HCT116 (cell line): Measurements from ENCODE around the gene CCNYL1.

Experiments
- CTCF ChIP-seq, 3 experiments: fragments of 200-600 bp in 1 of 3; sonication (generic) in 1 of 3; IDR thresholded peaks in 2 of 3; conservative IDR thresholded peaks in 1 of 3; 2 replicates each; pipeline ENCODE4 v1.5.1; 2012 to 2017; ENCODE audit warnings: low read depth in 2 of 3, low read length in 2 of 3, antibody characterized with exemption in 1 of 3, borderline replicate concordance in 1 of 3, control low read depth in 1 of 3, mild to moderate bottlenecking in 1 of 3, mixed read lengths in 1 of 3, mixed run types in 1 of 3, moderate library complexity in 1 of 3; ENCODE audit not compliant: insufficient read depth in 1 of 3
- ELF1 ChIP-seq: IDR thresholded peaks from 2 replicates; pipeline ENCODE4 v1.6.1; 2012; ENCODE audit warnings: low read depth, borderline replicate concordance
- MAX ChIP-seq: IDR thresholded peaks from 2 replicates; pipeline ENCODE4 v1.6.1; 2012
- POLR2A ChIP-seq: IDR thresholded peaks from 2 replicates; pipeline ENCODE4 v1.7.0; 2011; ENCODE audit warnings: borderline replicate concordance; ENCODE audit not compliant: insufficient read depth, insufficient read length; ENCODE audit errors: extremely low read depth
- RAD21 ChIP-seq: IDR thresholded peaks from 2 replicates; pipeline ENCODE4 v1.6.1; 2012; ENCODE audit warnings: low read depth, mild to moderate bottlenecking
- REST ChIP-seq: IDR thresholded peaks from 2 replicates; pipeline ENCODE4 v1.6.1; 2012; ENCODE audit warnings: low read depth
- SRF ChIP-seq: IDR thresholded peaks from 2 replicates; pipeline ENCODE4 v1.6.1; 2012; ENCODE audit warnings: low read depth
- ZBTB33 ChIP-seq: IDR thresholded peaks from 2 replicates; pipeline ENCODE4 v1.6.1; 2011; ENCODE audit warnings: mild to moderate bottlenecking, low read length, moderate library complexity; ENCODE audit not compliant: insufficient replicate concordance; ENCODE audit errors: extremely low read depth

- no peak for TF ChIP-seq ELF1
- no peak for TF ChIP-seq CTCF (IDR thresholded peaks at IDR 0.05 in 2 of 3, conservative IDR thresholded peaks at IDR 0.05 in 1 of 3; ENCODE audit: borderline replicate concordance in 1 of 3, insufficient read depth in 1 of 3, low read depth in 2 of 3, low read length in 2 of 3)
- no peak for TF ChIP-seq POLR2A
- TF ChIP-seq RAD21: no peak
- no peak for TF ChIP-seq SRF
- no peak for TF ChIP-seq ZBTB33
- no peak for TF ChIP-seq MAX
- TF ChIP-seq REST: no peak
Measured at GRCh38 chr2:207747653-207748560, 36.5 kb downstream of the CCNYL1 start.
